ENCODE results near the gene ADSS1. TPM values are rescaled to one million over a fixed set of nuclear protein-coding genes. Genes with fewer than 3 reads are reported as not detected.
A peak's percentile ranks its signal among the peaks of the same experiment; 100 is the strongest.

ADSS1 gene
- total and polyA plus RNA-seq, 8 donors = 3.5 to 6.8 (median 5.5) TPM

DNA sequence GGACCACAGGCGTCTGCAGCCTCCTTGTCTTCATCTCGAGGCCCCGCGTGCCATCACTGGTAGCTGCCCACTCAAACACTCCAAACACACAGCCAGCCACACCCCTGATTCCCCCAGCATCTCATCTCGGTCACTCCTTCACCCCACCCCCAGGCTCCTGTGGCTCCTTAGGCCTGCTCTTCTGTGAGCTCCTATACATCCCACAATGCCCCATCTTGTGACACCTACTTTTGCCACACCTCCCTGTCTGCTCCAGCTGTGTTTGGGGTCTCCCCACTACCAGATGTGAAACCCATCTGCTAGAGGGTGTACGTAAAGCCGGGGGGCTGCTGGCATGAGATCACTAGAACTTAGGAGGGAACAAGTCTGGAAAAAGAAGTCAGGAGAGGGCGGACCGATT is 67.4 kb downstream of the ADSS1 start:
- Histone ChIP-seq H3K27me3 (no peaks in the 10 kb centered on the region), H3K36me3 (peaks cover 0 to 5% (median 0%) of the 10 kb centered on the region in 3 donors), H3K4me3 (no peak overlapping the region), H3K9me3 (no peaks in the 10 kb centered on the region), H3K27ac (peak overlapping the region in 2 of 4 donors; percentile 22 to 67), H3K4me1 (peaks cover 24 to 33% (median 26%) of the 10 kb centered on the region in 3 donors)
- no peak for FAIRE-seq
- 91 to 100% methylated on average over 8 to 9 of the region's 9 CpGs for WGBS, 2 donors
- ATAC-seq = no peak
- intact Hi-C loops (cut with DNase I) = no loop called here
- no peak for DNase-seq
- TF ChIP-seq, protein P1, sequence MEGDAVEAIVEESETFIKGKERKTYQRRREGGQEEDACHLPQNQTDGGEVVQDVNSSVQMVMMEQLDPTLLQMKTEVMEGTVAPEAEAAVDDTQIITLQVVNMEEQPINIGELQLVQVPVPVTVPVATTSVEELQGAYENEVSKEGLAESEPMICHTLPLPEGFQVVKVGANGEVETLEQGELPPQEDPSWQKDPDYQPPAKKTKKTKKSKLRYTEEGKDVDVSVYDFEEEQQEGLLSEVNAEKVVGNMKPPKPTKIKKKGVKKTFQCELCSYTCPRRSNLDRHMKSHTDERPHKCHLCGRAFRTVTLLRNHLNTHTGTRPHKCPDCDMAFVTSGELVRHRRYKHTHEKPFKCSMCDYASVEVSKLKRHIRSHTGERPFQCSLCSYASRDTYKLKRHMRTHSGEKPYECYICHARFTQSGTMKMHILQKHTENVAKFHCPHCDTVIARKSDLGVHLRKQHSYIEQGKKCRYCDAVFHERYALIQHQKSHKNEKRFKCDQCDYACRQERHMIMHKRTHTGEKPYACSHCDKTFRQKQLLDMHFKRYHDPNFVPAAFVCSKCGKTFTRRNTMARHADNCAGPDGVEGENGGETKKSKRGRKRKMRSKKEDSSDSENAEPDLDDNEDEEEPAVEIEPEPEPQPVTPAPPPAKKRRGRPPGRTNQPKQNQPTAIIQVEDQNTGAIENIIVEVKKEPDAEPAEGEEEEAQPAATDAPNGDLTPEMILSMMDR (IDR thresholded peaks at IDR 0.05) = no peak

DNA sequence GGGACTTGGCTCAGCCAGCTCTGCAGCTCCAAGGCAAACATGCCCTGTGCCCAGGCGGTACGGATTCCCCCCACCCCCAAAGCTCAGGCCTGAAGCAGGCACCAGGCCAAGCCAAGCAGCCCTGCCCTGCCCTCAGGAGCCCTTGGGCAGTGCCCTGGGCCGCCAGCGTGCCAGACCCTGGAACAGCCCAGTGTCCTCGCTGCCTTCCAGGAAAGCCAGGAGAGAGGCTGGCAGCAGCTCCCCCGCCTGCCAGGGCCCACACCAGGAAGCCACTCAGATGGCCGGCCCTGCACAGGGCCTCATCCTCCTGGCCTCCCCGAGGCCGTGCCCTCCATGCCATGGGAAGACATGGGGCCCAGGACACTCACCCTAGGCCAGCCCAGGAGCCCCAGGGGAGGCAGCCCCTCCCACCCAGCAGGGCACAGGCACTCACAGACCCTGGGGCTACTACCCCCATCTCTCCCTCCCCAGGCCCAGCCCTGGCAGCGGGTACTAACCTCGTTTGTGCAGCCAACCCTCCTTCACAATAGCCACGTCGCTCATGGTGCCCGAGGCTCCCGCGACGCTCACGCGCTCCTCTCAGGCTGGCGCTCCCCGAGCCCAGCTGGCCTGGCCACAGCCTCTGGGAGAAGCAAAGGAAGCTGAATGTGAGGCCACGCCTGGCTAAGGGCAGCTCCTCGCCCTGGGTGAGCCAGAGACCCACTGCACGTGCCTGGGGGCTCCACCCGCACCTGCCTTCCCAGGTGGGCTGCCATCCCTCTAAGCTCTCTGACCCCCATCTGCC is 68.3 kb downstream of the ADSS1 start:
- DNase-seq = peak; percentile 78 to 94 (median 86)
- Histone ChIP-seq H3K4me1 (peaks cover 24 to 33% (median 26%) of the 10 kb centered on the region in 3 donors), H3K4me3 (no peak overlapping the region), H3K27me3 (no peaks in the 10 kb centered on the region), H3K36me3 (peaks cover 0 to 5% (median 0%) of the 10 kb centered on the region in 3 donors), H3K27ac (peak overlapping the region in 3 of 4 donors; percentile 22 to 67 (median 38)), H3K9me3 (no peaks in the 10 kb centered on the region)
- ATAC-seq = peak; percentile 65 to 76 (median 66)
- intact Hi-C loops (cut with DNase I) = no loop called here
- no peak for FAIRE-seq
- 42 to 54% methylated on average over 21 to 25 of the region's 25 CpGs for WGBS, 2 donors
- TF ChIP-seq, protein P1 (IDR thresholded peaks at IDR 0.05) = no peak

DNA sequence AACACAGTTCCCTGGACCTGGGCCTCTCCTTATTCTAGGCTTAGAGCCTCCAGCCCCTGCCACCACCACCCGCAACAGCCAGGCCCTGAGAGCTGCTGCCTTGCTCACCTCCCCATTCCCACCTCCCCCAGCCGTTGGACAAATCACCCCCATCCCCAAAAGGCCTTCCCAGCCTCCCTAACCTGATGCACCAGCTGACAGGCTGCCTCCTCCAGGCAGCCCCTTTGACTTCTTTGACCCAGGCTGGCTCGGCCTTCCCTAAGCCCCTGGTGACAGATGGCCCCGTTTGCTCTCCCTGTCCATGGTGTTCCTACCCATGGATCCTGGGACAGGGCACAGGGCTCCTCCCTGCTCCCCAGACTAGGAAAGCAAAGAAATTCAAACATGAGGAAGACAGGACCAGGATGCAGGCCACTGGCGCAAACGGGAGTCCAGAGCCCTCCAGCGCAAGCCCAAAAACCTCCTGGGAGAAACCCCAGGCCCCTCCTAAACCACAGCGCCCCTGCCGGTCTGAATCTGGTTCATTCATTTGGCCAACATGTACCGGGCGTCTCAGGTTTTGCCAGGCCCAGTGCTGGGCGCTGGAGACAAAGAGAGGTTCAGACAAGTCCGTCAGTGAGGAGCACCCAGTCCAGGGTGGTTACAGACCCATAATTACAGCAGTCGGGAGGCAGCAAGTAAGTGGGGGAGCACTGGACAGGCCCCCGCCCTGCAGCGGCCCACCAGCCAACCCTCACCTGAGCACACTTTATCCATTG is 69.1 kb downstream of the ADSS1 start:
- H3K4me1 ChIP-seq = peaks cover 24 to 33% (median 26%) of the 10 kb centered on the region in 3 donors
- intact Hi-C loops (cut with DNase I) = no loop called here
- no peaks in the 10 kb centered on the region for H3K27me3 ChIP-seq

DNA sequence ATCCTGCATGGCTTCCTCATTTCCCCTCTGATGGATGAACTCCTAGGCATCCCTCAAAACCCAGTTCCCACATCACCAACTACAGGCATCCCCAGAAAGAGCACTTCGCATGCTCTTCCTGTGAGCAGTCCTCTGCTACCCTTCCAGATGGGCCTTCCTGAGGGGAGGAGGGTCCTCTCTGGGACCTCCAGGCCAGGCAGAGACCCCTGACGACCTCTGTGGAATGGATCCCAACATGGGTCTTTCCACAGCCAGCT is 69.6 kb downstream of the ADSS1 start:
- Histone ChIP-seq H3K4me3 (peak overlapping the region in 2 of 4 donors; percentile 73 to 79), H3K27ac (peak overlapping the region in 1 of 4 donors; percentile 77), H3K36me3 (peaks cover 0 to 5% (median 0%) of the 10 kb centered on the region in 3 donors), H3K27me3 (no peaks in the 10 kb centered on the region), H3K4me1 (peaks cover 21 to 30% (median 26%) of the 10 kb centered on the region in 3 donors), H3K9me3 (no peaks in the 10 kb centered on the region)
- no peak for FAIRE-seq
- TF ChIP-seq, protein P1 (IDR thresholded peaks at IDR 0.05) = no peak
- intact Hi-C loops (cut with DNase I) = no loop called here
- ATAC-seq = no peak
- DNase-seq = no peak
- whole genome bisulfite sequencing, 2 donors = 60 to 71% methylated on average over 2 of the region's 2 CpGs

More for the DNA sequence above, 69.1 kb downstream of the ADSS1 start:
- Histone ChIP-seq H3K9me3 (no peaks in the 10 kb centered on the region), H3K27ac (peak overlapping the region in 2 of 4 donors; percentile 22 to 67), H3K36me3 (peaks cover 0 to 5% (median 0%) of the 10 kb centered on the region in 3 donors), H3K4me3 (peak overlapping the region in 1 of 4 donors; percentile 73)
- ATAC-seq = no peak
- peak in 1 of 6 donors; percentile 22 for DNase-seq
- 72 to 74% methylated on average over 16 of the region's 16 CpGs for WGBS, 2 donors
- FAIRE-seq = no peak
- TF ChIP-seq, protein P1 (IDR thresholded peaks at IDR 0.05) = no peak
